DND-41 (cell line): ENCODE results near the gene ZSCAN10.

Source experiments
- ATAC-seq: fragments of 200-7000 bp; cut with Tn5 transposase; 3 replicates; pipeline ENCODE4 v1.9.1; 2021; ENCODE audit warnings: low read depth; ENCODE audit not compliant: insufficient read depth
- DNase-seq: peaks from one replicate; pipeline ENCODE4 v3.0.0-alpha.2; 2020
- H2AFZ ChIP-seq: 2 replicates; pipeline ENCODE4 v1.6.0; 2012; ENCODE audit warnings: low read depth, low read length
- H3K27ac ChIP-seq: 2 replicates; pipeline ENCODE4 v1.5.1; 2012; ENCODE audit warnings: low read length, inconsistent platforms
- H3K27me3 ChIP-seq: fragments of 200-600 bp; sonication (generic); 2 replicates; pipeline ENCODE4 v1.6.0; 2012; ENCODE audit warnings: low read length, mild to moderate bottlenecking, inconsistent platforms; ENCODE audit not compliant: insufficient read depth, poor library complexity
- H3K36me3 ChIP-seq: 2 replicates; pipeline ENCODE4 v1.5.1; 2012; ENCODE audit warnings: low read length, inconsistent platforms; ENCODE audit not compliant: insufficient read depth
- H3K4me1 ChIP-seq: 2 replicates; pipeline ENCODE4 v1.5.1; 2012; ENCODE audit warnings: mild to moderate bottlenecking, low read length; ENCODE audit not compliant: insufficient read depth
- H3K4me2 ChIP-seq: 2 replicates; pipeline ENCODE4 v1.6.0; 2012; ENCODE audit warnings: mild to moderate bottlenecking, moderate library complexity, low read length, inconsistent platforms; ENCODE audit not compliant: insufficient read depth
- H3K4me3 ChIP-seq, 2 experiments: fragments of 200-600 bp in 1 of 2; shearing (Covaris generic) in 1 of 2; 2 replicates each; pipeline ENCODE4 v1.5.1; 2012 to 2016; ENCODE audit warnings: inconsistent platforms in 2 of 2, low read length in 2 of 2, mild to moderate bottlenecking in 2 of 2, low read depth in 1 of 2, moderate library complexity in 1 of 2
- H3K79me2 ChIP-seq: 2 replicates; pipeline ENCODE4 v1.6.0; 2012; ENCODE audit warnings: low read length, inconsistent platforms; ENCODE audit not compliant: insufficient read depth
- H3K9ac ChIP-seq: 2 replicates; pipeline ENCODE4 v1.6.0; 2012; ENCODE audit warnings: low read depth, mild to moderate bottlenecking, inconsistent platforms, low read length, moderate library complexity
- H3K9me3 ChIP-seq: 2 replicates; pipeline ENCODE4 v1.5.1; 2012; ENCODE audit warnings: low read length, moderate library complexity, mild to moderate bottlenecking, inconsistent platforms; ENCODE audit not compliant: insufficient read depth, severe bottlenecking
- H4K20me1 ChIP-seq: 2 replicates; pipeline ENCODE4 v1.6.0; 2012; ENCODE audit warnings: low read length; ENCODE audit not compliant: insufficient read depth
- CTCF ChIP-seq: IDR thresholded peaks from 2 replicates; pipeline ENCODE4 v1.5.1; 2012; ENCODE audit warnings: borderline replicate concordance, low read length, moderate library complexity, mild to moderate bottlenecking; ENCODE audit not compliant: poor library complexity, severe bottlenecking; ENCODE audit errors: extremely low read depth
- EZH2 ChIP-seq: IDR thresholded peaks from 3 replicates; pipeline ENCODE4 v1.6.1; 2012; ENCODE audit warnings: borderline replicate concordance, low read depth, mild to moderate bottlenecking, moderate library complexity, low read length, inconsistent platforms; ENCODE audit not compliant: severe bottlenecking

The ZSCAN10 gene

DNA sequence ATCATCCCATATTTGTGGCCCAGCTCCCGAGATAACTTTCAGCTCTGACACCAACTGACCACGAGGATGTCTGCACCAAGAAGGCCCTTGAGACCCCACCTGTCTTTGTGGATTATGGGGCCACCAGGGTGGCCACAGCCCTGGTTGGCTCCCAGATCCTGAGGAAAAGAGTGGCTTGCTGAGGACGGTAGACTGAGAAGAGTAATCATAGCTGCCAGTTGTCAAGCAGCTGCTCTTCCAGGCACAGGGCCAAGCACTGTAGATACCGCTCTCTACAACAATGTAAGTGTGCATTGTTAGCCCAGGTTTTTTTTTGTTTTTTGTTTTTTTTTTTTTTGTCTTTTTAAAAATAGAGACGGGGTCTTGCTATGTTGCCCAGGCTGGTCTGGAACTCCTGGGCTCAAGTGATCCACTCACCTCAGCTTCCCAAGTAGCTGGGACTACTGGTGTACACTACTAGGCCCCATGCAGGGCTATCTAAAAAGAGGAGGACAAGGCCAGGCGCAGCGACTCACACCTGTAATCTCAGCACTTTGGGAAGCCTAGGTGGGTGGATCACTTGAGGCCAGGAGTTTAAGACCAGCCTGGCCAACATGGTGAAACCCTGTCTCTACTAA, 22.9 kb upstream of the ZSCAN10 start:
- no peaks in the 10 kb centered on the region for H3K36me3 ChIP-seq
- no peak for TF ChIP-seq CTCF
- no peak for TF ChIP-seq EZH2
- H3K4me1 ChIP-seq: peaks cover 30% of the 10 kb centered on the region
- ATAC-seq (no peak), DNase-seq (no peak)
- no peaks in the 10 kb centered on the region for H4K20me1 ChIP-seq
- no peak overlapping the region for H3K9ac ChIP-seq
- H3K4me2 ChIP-seq: no peak overlapping the region
- no peak overlapping the region for H3K4me3 ChIP-seq
- no peaks in the 10 kb centered on the region for H3K9me3 ChIP-seq
- no peaks in the 10 kb centered on the region for H3K27me3 ChIP-seq
- no peak overlapping the region for H2AFZ ChIP-seq
- no peak overlapping the region for H3K27ac ChIP-seq
- H3K79me2 ChIP-seq: no peaks in the 10 kb centered on the region

DNA sequence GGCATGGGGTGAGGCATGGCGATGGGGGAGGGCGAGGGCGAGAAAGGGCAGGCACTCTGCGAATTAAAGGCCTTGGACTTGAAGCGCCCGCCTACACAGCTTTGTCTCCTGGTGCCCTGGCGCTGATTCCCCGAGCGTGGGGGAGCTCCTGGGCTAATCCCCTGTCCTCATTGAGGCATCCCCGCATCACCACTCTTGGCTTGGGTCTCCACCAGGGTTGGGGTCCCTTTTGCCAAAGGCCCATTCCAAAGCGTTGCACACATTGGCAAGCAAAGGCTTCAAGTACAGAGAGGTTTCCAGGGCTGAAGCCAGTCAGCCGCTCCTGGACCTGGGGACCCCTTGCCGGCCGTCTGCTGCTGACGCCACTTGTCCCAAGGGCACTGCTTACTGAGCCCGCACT, 21.3 kb upstream of the ZSCAN10 start:
- H3K79me2 ChIP-seq: no peaks in the 10 kb centered on the region
- H2AFZ ChIP-seq: no peak overlapping the region
- no peaks in the 10 kb centered on the region for H3K27me3 ChIP-seq
- H3K36me3 ChIP-seq: no peaks in the 10 kb centered on the region
- no peak overlapping the region for H3K4me2 ChIP-seq
- no peak overlapping the region for H3K27ac ChIP-seq
- no peaks in the 10 kb centered on the region for H4K20me1 ChIP-seq
- no peak for ATAC-seq
- H3K4me3 ChIP-seq: no peak overlapping the region
- DNase-seq: no peak
- TF ChIP-seq CTCF (no peak), EZH2 (no peak)
- H3K4me1 ChIP-seq: peaks cover 21% of the 10 kb centered on the region
- no peak overlapping the region for H3K9ac ChIP-seq
- no peaks in the 10 kb centered on the region for H3K9me3 ChIP-seq

- Histone ChIP-seq H3K9ac (no peak overlapping the region), H3K4me2 (no peak overlapping the region), H2AFZ (no peak overlapping the region), H3K27ac (no peak overlapping the region), H3K79me2 (no peaks in the 10 kb centered on the region), H4K20me1 (no peaks in the 10 kb centered on the region), H3K4me3 (no peak overlapping the region), H3K36me3 (no peaks in the 10 kb centered on the region), H3K4me1 (peaks cover 15% of the 10 kb centered on the region), H3K9me3 (no peaks in the 10 kb centered on the region), H3K27me3 (no peaks in the 10 kb centered on the region)
- no peak for DNase-seq
- TF ChIP-seq CTCF (no peak), EZH2 (no peak)
- no peak for ATAC-seq
Measured at GRCh38 chr16:3119701-3120408, 20.8 kb upstream of the ZSCAN10 start.
